Fibroblast of villous mesenchyme (primary cell): ENCODE results near the gene DEDD2. TPM values are rescaled to one million over a fixed set of nuclear protein-coding genes. Genes with fewer than 3 reads are reported as not detected.
A peak's percentile ranks its signal among the peaks of the same experiment; 100 is the strongest.

Experiments used
- DNase-seq: peaks from one replicate; pipeline ENCODE4 v3.0.0-alpha.2; 2010; ENCODE audit warnings: low read depth
- H3K4me3 ChIP-seq: 2 replicates; pipeline ENCODE4 v1.5.1; 2011; ENCODE audit warnings: low read depth, mild to moderate bottlenecking, low read length
- CTCF ChIP-seq: IDR thresholded peaks from 2 replicates; pipeline ENCODE4 v1.5.1; 2012; ENCODE audit warnings: low read depth, mild to moderate bottlenecking, low read length; ENCODE audit not compliant: insufficient read depth
- total RNA-seq: library from RNA; depleted of rRNA; stranded (reverse); fragments of >200 nt; gene quantifications from 2 replicates; pipeline ENCODE4 v1.2.3, GENCODE V29; 2012

Gene DEDD2
- total RNA-seq, 1 donor, result 15.1 TPM

- DNase-seq, result peak; percentile 28
- peak overlapping the region; percentile 53 for H3K4me3 ChIP-seq
- TF ChIP-seq CTCF, result no peak
Measured at GRCh38 chr19:42175952-42176648, 41.4 kb downstream of the DEDD2 start.

GRCh38 chr19:42174958-42175734 lies 42.3 kb downstream of the DEDD2 start:
- TF ChIP-seq CTCF, result no peak
- no peak for DNase-seq
- H3K4me3 ChIP-seq, result no peak overlapping the region

DNA sequence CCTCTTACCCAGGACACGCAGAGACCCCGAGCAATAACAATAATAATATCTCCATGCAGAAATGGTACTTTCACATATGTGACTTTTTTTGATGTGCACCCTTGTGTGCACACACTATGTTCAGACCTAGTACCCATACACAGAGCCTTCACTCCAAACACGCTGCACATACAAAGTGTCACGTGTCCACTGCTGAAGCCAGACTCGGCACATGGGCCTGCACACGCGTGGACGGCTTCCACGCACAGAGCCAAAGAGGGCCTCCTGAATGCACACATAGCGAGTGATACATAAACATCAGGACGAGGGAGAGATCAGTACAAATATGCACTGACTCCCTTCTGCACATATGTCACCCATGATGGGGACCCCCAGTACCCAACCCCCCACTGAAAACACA lies 43.3 kb downstream of the DEDD2 start:
- no peak for DNase-seq
- no peak overlapping the region for H3K4me3 ChIP-seq
- TF ChIP-seq CTCF, result no peak

DNA sequence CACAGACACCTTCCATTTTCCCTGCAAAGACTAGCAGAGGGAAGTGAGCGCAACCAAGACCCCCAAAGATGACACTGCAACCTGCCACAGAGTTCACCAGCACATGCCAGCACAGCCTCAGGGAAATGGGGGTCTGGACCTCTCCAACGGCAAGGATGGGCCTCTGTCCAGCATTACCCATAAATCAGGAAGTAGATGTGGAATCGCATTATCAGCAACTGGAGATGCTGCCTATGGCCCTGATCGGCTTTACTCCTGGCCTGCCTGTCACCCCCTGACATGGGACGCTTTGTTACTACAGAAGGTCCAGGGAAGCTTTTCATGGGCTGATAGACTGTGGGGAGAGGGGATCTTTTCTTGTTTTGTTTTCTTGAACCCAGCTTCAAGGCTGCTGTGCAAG lies 43.8 kb downstream of the DEDD2 start:
- no peak for DNase-seq
- H3K4me3 ChIP-seq, result no peak overlapping the region
- TF ChIP-seq CTCF, result no peak

GRCh38 chr19:42172261-42172660 lies 45.2 kb downstream of the DEDD2 start:
- no peak for DNase-seq
- TF ChIP-seq CTCF, result no peak

GRCh38 chr19:42170715-42171114 lies 46.8 kb downstream of the DEDD2 start:
- DNase-seq, result no peak
- H3K4me3 ChIP-seq, result no peak overlapping the region
- no peak for TF ChIP-seq CTCF

More at GRCh38 chr19:42172261-42172660, 45.2 kb downstream of the DEDD2 start:
- H3K4me3 ChIP-seq, result no peak overlapping the region
